HepG2 (cell line): Measurements from ENCODE around the gene TOPBP1. TPM values are rescaled to one million over a fixed set of nuclear protein-coding genes. Genes with fewer than 3 reads are reported as not detected.

Experiments used
- ATF3 ChIP-seq: sonication (generic); formaldehyde crosslinking; IDR thresholded peaks from 2 replicates; pipeline ENCODE4 v1.4.0; 2020; ENCODE audit warnings: missing genetic modification reagents
- CBX5 ChIP-seq: sonication (generic); formaldehyde crosslinking; IDR thresholded peaks from 2 replicates; pipeline ENCODE4 v1.4.0; 2020; ENCODE audit warnings: missing genetic modification reagents, borderline replicate concordance
- DDIT3 ChIP-seq: sonication (generic); formaldehyde crosslinking; IDR thresholded peaks from 2 replicates; pipeline ENCODE4 v1.4.0; 2020; ENCODE audit warnings: mild to moderate bottlenecking, missing genetic modification reagents
- FOXK2 ChIP-seq: fragments of 450-650 bp; IDR thresholded peaks from 2 replicates; pipeline ENCODE4 v1.6.1; 2016
- HOXA9 ChIP-seq: sonication (generic); formaldehyde crosslinking; IDR thresholded peaks from 2 replicates; pipeline ENCODE4 v1.8.1; 2022; ENCODE audit warnings: missing genetic modification reagents, mild to moderate bottlenecking, moderate library complexity, borderline replicate concordance
- NFIC ChIP-seq: IDR thresholded peaks from 2 replicates; pipeline ENCODE4 v1.6.1; 2012; ENCODE audit warnings: mild to moderate bottlenecking, low read length, inconsistent platforms
- RXRA ChIP-seq: sonication (generic); formaldehyde crosslinking; IDR thresholded peaks from 2 replicates; pipeline ENCODE4 v1.5.1; 2020; ENCODE audit warnings: missing genetic modification reagents
- SP4 ChIP-seq: sonication (generic); formaldehyde crosslinking; IDR thresholded peaks from 2 replicates; pipeline ENCODE4 v1.8.1; 2023; ENCODE audit warnings: mild to moderate bottlenecking, missing genetic modification reagents
- XRCC5 ChIP-seq: fragments of 200-400 bp; formaldehyde crosslinking; optimal IDR thresholded peaks from 2 replicates; pipeline ENCODE3; 2017; ENCODE audit warnings: mild to moderate bottlenecking, low read length
- ZBTB2 ChIP-seq: sonication (generic); formaldehyde crosslinking; IDR thresholded peaks from 2 replicates; pipeline ENCODE4 v1.8.0; 2022; ENCODE audit warnings: low read depth, missing genetic modification reagents
- ZHX2 ChIP-seq, 2 experiments: sonication (generic) in 1 of 2; formaldehyde crosslinking in 1 of 2; IDR thresholded peaks; 2 replicates each; pipeline versions ENCODE4 v1.6.1 to v1.9.0; 2014 to 2022; ENCODE audit warnings: antibody characterized with exemption in 1 of 2, borderline replicate concordance in 1 of 2, inconsistent platforms in 1 of 2, low read depth in 1 of 2, missing genetic modification reagents in 1 of 2
- ZMYM4 ChIP-seq: sonication (generic); formaldehyde crosslinking; IDR thresholded peaks from 2 replicates; pipeline ENCODE4 v1.8.1; 2023; ENCODE audit warnings: mild to moderate bottlenecking, missing genetic modification reagents
- ZNF296 ChIP-seq: sonication (generic); formaldehyde crosslinking; conservative IDR thresholded peaks from 2 replicates; pipeline ENCODE4 v1.5.0; 2020; ENCODE audit warnings: mild to moderate bottlenecking, missing genetic modification reagents
- ZNF350 ChIP-seq: sonication (generic); formaldehyde crosslinking; IDR thresholded peaks from 2 replicates; pipeline ENCODE4 v1.4.0; 2020; ENCODE audit warnings: mild to moderate bottlenecking, low read depth, missing genetic modification reagents, borderline replicate concordance
- ZNF556 ChIP-seq: sonication (generic); formaldehyde crosslinking; IDR thresholded peaks from 2 replicates; pipeline ENCODE4 v1.4.0; 2020; ENCODE audit warnings: mild to moderate bottlenecking, missing genetic modification reagents, borderline replicate concordance
- ZNF687 ChIP-seq: sonication (generic); formaldehyde crosslinking; IDR thresholded peaks from 2 replicates; pipeline ENCODE4 v1.5.1; 2020; ENCODE audit warnings: mild to moderate bottlenecking, missing genetic modification reagents, moderate library complexity
- ZNF782 ChIP-seq: sonication (generic); formaldehyde crosslinking; IDR thresholded peaks from 2 replicates; pipeline ENCODE4 v1.4.0; 2020; ENCODE audit warnings: missing genetic modification reagents, mild to moderate bottlenecking, borderline replicate concordance
- polyA plus RNA-seq, 8 experiments: library from polyadenylated mRNA; depleted of rRNA in 3 of 8; stranded (reverse) in 7 of 8; unstranded in 1 of 8; fragments of >200 nt; fragmentation: Illumina TruSeq in 4 of 8; extraction: Trizol in 4 of 8; gene quantifications; 2 replicates each; pipeline versions ENCODE4 v1.2.1 to v1.2.3, GENCODE V29; 2011 to 2016; ENCODE audit warnings: low read depth in 4 of 8, missing spikeins in 1 of 8, mixed read lengths in 1 of 8; ENCODE audit not compliant: insufficient read depth in 1 of 8
- total RNA-seq, 5 experiments: library from RNA; depleted of rRNA; stranded (reverse); fragments of >200 nt; fragmentation: Illumina TruSeq; extraction: Trizol; gene quantifications; 2 replicates each; pipeline ENCODE4 v1.2.3, GENCODE V29; 2016; ENCODE audit warnings: low read depth in 1 of 5

Gene TOPBP1
- total and polyA plus RNA-seq, 2 of the 13 experiments (the other 11 are each of a cell fraction or from before 2014, with no cell fraction given), result 24.3 to 42.9 TPM

- TF ChIP-seq ZHX2 (IDR thresholded peaks at IDR 0.05; ENCODE audit: low read depth) (0 out of 2 replicates have a peak, but pooled peaks have one; percentile 37), ZHX2 (CRISPR knock-in tag; IDR thresholded peaks at IDR 0.05; ENCODE audit: borderline replicate concordance) (no peak), CBX5 (CRISPR knock-in tag) (peak; percentile 70; the same call in 1 of the 2 replicates), XRCC5 (peak; percentile 15), NFIC (no peak), HOXA9 (CRISPR knock-in tag) (no peak), ZMYM4 (CRISPR knock-in tag) (peak; percentile 75), ZBTB2 (no peak), ZNF556 (CRISPR knock-in tag) (peak; percentile 59; the same call in 1 of the 2 replicates), FOXK2 (peak; percentile 61; the same call in 1 of the 2 replicates), SP4 (CRISPR knock-in tag) (peak; percentile 91), ATF3 (CRISPR knock-in tag) (peak; percentile 27; the same call in 1 of the 2 replicates), ZNF687 (peak; percentile 69), ZNF782 (CRISPR knock-in tag) (0 out of 2 replicates have a peak, but pooled peaks have one; percentile 50), ZNF296 (no peak), DDIT3 (CRISPR knock-in tag) (no peak), ZNF350 (CRISPR knock-in tag) (peak; percentile 69; the same call in 1 of the 2 replicates), RXRA (peak; percentile 48; the same call in 1 of the 2 replicates)
These were observed 88.6 kb downstream of the TOPBP1 start (continued) for GRCh38 chr3:133573054-133573628.
